SK-N-MC (cell line): ENCODE results near the gene PLAAT2.

Experiments used
- DNase-seq: peaks from one replicate; pipeline ENCODE4 v3.0.0-alpha.2; 2011; ENCODE audit warnings: low read depth, low spot score
- H3K27ac ChIP-seq: fragments of 200-600 bp; sonication (generic); 2 replicates; pipeline ENCODE4 v1.5.1; 2016; ENCODE audit warnings: mixed run types
- H3K36me3 ChIP-seq: fragments of 200-600 bp; sonication (generic); 2 replicates; pipeline ENCODE4 v1.6.1; 2017; ENCODE audit warnings: antibody characterized with exemption, low read length, mixed read lengths; ENCODE audit not compliant: insufficient read depth
- H3K4me3 ChIP-seq: fragments of 200-600 bp; sonication (generic); 2 replicates; pipeline ENCODE4 v1.5.1; 2016
- H3K9ac ChIP-seq: fragments of 200-600 bp; sonication (generic); 2 replicates; pipeline ENCODE4 v1.8.0; 2017; ENCODE audit warnings: mixed run types, mixed read lengths; ENCODE audit not compliant: insufficient read length
- H3K9me3 ChIP-seq: fragments of 200-600 bp; sonication (generic); 2 replicates; pipeline ENCODE4 v1.6.1; 2017; ENCODE audit warnings: low read depth, mild to moderate bottlenecking, antibody characterized with exemption, low read length, moderate library complexity, mixed read lengths
- EZH2 ChIP-seq: fragments of 200-600 bp; sonication (generic); IDR thresholded peaks from one replicate; pipeline ENCODE4 v1.6.1; 2017; ENCODE audit warnings: antibody characterized with exemption
- FOXP2 ChIP-seq: optimal IDR thresholded peaks from 2 replicates; pipeline ENCODE3; 2011; ENCODE audit warnings: mild to moderate bottlenecking, moderate library complexity; ENCODE audit not compliant: insufficient read depth; ENCODE audit errors: extremely low read length, control extremely low read depth
- POLR2AphosphoS5 ChIP-seq: IDR thresholded peaks from 2 replicates; pipeline ENCODE4 v1.6.1; 2012; ENCODE audit warnings: mild to moderate bottlenecking, low read depth, low read length, borderline replicate concordance

The PLAAT2 gene

DNA sequence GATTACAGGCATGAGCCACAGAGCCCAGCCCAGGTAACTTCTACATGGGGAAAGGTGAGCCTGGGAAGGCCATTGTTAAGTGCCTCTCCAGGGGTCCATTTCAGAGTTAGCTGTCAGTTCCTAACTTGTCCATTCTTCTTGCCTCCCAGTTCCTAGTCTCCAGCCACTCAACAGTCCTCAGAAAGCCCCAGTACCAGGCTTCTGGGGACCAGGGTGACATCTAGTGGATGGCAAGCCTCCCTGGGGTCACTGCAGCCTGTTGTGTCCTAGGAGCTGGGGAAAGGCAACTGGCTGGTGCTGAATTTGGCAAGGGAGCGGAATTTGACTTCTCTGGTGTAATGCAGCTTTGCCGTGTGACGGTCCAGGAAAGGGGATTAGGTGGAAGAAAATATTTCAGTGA is 55.2 kb downstream of the PLAAT2 start:
- DNase-seq = no peak

DNA sequence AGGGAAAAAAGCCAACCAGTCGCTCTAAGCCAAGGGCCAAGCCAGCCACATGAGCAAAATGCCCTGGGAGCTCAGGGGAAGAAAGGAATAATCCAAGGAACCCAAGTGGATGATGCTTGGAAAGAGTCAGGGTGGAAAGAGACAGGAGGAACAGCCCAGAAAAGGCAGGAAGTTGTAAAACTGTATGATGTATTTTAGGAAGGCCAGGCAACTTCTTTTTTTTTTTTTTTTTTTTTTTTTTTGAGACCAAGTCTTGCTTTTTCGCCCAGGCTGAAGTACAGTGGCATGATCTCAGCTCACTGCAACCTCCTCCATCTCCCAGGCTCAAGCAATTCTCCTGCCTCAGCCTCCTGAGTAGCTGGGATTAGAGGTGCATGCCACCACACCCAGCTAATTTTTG is 55.7 kb downstream of the PLAAT2 start:
- TF ChIP-seq FOXP2 (no peak), EZH2 (no peak), POLR2AphosphoS5 (no peak)
- Histone ChIP-seq H3K36me3 (no peaks in the 10 kb centered on the region), H3K9me3 (no peaks in the 10 kb centered on the region), H3K27ac (no peak overlapping the region), H3K4me3 (no peak overlapping the region), H3K9ac (no peak overlapping the region)
- no peak for DNase-seq

More for the DNA sequence above, 55.2 kb downstream of the PLAAT2 start:
- TF ChIP-seq POLR2AphosphoS5 (no peak), FOXP2 (no peak), EZH2 (no peak)
- no peaks in the 10 kb centered on the region for H3K36me3 ChIP-seq
- no peak overlapping the region for H3K27ac ChIP-seq
- H3K9me3 ChIP-seq = no peaks in the 10 kb centered on the region
- no peak overlapping the region for H3K9ac ChIP-seq
- H3K4me3 ChIP-seq = no peak overlapping the region

DNA sequence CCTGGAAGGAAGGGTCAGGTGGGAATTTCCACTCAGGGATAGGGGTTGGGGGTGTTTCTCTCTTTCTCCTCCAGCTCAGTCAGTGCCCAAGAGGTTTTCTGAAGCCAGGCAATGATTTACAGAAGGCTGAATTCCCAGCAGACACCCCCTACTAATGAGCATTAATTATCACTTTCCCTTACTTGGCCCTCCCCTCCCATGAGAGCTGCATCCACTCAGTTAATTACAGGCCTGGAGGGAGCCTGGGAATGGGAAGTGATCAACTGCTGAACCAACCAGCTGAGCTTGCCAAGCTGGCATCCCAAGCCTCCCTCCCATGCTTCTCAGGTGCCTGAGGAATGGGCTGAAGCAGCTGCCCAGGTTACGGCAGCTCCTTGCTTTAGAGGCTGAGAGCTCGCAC is 56.3 kb downstream of the PLAAT2 start:
- Histone ChIP-seq H3K9me3 (no peaks in the 10 kb centered on the region), H3K27ac (no peak overlapping the region), H3K4me3 (no peak overlapping the region), H3K36me3 (no peaks in the 10 kb centered on the region), H3K9ac (no peak overlapping the region)
- TF ChIP-seq POLR2AphosphoS5 (no peak), EZH2 (no peak)
- DNase-seq = no peak

DNA sequence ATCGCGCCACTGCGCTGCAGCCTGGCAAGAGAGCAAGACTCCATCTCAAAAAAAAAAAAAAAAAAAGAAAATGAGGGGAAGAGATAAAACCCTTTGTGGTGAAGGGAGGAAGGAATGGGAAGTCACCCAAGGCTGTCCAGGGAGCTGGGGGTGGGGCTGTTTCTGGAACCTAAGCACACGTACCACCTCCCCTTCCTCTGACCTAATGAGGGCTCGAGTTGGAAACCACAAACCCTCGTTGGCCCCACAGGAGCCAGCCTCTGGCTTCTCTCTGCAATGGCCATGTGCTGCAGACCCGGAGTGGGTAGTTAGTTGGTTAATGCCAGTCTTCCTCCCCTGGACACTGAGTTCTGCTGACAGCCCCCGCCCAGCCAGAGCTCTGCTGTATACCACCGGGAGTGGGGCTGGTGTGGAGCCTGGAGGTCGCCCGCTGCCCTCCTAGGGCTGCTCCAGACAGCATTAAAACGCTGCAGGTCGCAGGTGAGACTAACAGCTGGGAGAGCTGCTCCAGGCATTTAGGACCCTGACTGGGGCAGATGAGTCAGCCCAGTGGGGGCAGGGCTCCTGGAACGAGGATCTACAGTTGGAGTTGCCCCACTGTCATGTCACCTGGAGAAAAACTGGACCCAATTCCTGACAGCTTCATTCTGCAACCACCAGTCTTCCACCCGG is 57.2 kb downstream of the PLAAT2 start, which contains the start of gene LGALS12:
LGALS12 (plus strand) TSS at position 228 of the 672 bp plus-strand sequence; CDS start at position 603, 375 bp downstream.
- Histone ChIP-seq H3K9ac (no peak within 1 kb of the TSS), H3K9me3 (no peaks in the 10 kb centered on the region), H3K27ac (no peak within 1 kb of the TSS), H3K4me3 (no peak within 1 kb of the TSS), H3K36me3 (no peaks in the 10 kb centered on the region)
- DNase-seq = no peak
- TF ChIP-seq POLR2AphosphoS5 (no peak), FOXP2 (no peak), EZH2 (no peak)

DNA sequence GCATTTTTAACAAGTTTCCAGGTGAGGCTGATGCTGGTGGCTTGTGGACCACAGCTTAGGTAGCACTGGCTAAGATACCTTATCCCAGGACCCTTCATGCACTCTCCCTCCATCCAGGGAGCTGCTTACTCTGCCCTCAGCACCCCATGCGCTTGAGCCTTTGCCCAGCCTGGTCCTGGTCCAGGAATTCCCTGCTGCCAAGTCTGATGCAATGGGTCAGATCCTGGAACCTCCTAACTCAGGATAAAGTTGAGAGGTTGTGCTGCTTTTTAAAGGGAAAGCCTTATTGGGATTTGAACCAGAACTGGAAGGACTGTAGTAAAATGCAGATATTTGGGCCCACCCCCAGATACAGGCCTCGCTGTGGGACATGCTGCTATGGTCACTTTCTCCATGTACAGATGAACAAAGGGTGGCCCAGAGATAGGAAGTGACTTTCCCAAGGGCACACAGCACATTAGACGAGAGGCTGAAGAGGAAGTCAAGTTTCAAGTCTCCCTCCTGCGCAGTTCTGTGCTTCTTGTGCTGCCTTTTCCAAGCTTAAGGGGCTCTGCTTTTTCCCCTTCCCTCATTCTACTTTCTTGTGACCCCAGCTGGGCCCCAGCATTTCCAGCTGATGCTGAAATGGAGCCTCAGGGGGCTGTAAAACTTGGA is 58.1 kb downstream of the PLAAT2 start:
- Histone ChIP-seq H3K9me3 (0 out of 2 replicates have a peak, but pooled peaks cover 5% of the 10 kb centered on the region), H3K36me3 (no peaks in the 10 kb centered on the region), H3K9ac (no peak overlapping the region), H3K4me3 (no peak overlapping the region), H3K27ac (no peak overlapping the region)
- TF ChIP-seq EZH2 = no peak
- no peak for TF ChIP-seq FOXP2
- no peak for TF ChIP-seq POLR2AphosphoS5
- DNase-seq = no peak

DNA sequence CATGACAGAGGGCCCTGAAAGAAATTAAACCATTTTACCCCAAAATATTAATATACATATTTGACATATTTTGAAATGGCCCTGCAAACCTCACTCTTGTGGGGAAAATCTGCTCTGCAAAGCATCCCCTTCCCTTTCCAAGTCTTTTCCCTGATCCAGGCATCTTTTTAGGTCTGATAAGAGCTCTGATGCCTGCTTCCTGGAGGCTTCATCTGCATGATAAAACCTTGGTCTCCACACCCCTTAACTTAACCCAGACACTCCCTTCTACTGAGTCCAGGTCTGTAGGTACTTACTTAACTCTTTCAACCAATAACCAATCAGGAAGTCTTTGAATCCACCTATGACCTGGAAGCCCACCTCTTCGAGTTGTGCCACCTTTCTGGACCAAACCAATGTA is 59.1 kb downstream of the PLAAT2 start:
- 0 out of 2 replicates have a peak, but pooled peaks cover 5% of the 10 kb centered on the region for H3K9me3 ChIP-seq
- no peaks in the 10 kb centered on the region for H3K36me3 ChIP-seq
- no peak for DNase-seq
- no peak overlapping the region for H3K27ac ChIP-seq
- H3K4me3 ChIP-seq = no peak overlapping the region
- no peak for TF ChIP-seq EZH2
- no peak for TF ChIP-seq FOXP2
- no peak for TF ChIP-seq POLR2AphosphoS5
- H3K9ac ChIP-seq = no peak overlapping the region

DNA sequence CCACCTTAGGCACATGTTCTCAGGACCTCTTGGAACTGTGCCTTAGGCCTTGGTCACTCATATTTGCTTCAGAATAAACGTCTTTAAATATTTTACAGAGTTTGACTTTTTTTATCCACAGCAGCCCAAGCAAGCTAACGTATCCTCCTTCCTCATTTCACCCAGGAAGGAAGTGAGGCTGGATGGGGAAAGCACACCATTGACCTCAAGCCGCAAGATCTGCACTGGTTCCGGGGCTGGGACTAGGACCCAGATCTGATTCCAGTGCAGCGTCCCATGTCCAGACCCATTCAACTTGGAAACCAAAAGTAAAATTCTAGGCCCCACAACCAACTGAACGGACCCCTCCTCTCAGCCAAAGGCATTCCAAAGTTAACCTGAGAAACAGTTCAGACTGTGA is 59.7 kb downstream of the PLAAT2 start:
- 0 out of 2 replicates have a peak, but pooled peaks cover 5% of the 10 kb centered on the region for H3K9me3 ChIP-seq
- H3K36me3 ChIP-seq = no peaks in the 10 kb centered on the region
- H3K9ac ChIP-seq = no peak overlapping the region
- TF ChIP-seq FOXP2 (no peak), POLR2AphosphoS5 (no peak), EZH2 (no peak)
- no peak overlapping the region for H3K4me3 ChIP-seq
- H3K27ac ChIP-seq = no peak overlapping the region
- DNase-seq = no peak
